ENCODE measurements around the gene DCANP1. TPM values are rescaled to one million over a fixed set of nuclear protein-coding genes. Genes with fewer than 3 reads are reported as not detected.
"Not testable (repeated sequence)": the region's sequence is repeated elsewhere in the genome, so short reads cannot be mapped to it uniquely, and the experiment has no call there.

DCANP1 gene, protein sequence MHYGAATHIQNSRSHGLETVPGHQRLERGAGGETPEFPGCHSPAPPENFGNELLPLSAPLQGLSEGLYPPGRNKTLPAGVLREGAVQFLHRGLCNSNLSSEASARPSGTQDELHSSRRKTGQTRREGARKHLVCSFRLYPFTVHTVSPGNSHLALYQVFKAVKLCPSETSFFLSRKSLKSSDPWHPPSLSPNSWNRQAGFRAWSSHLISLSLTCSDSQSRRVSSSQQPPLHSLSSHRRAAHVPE
- total RNA-seq (not detected in 2 replicates), polyA plus RNA-seq (not detected in 2 replicates)

DNA sequence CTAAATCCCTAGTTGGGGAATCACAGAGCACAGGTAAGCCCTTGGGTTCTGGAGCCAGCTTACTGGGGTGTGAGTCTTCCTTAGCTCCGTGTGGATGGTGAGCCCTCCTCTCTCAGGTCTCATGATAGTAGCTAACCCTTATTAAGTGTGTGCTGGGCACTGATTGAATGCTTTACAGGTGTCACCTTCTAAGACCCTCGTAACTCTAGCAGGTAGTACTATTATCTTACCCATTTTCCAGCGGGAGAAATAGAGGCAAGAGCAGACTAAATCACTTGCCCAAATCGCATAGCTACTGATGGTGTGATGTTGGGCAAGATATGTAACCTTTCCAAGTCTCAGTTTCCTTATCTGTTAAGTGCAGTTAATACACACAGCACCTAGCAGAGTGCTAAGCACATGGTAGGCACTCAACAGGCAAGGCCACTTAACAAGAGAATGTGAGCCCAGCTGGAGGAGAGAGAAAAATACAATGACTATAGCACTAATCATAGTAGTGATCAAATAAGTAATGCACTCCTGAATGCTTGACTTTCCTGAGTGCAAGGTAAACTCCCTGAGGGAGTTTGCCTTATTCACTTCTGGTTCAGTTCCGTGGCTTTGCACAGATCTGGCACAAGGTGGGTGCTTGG, at the start of gene DCANP1:
DCANP1 (minus strand) TSS at position 51 of the 632 bp plus-strand sequence. CDS start 240 bp downstream, outside the sequence.
- WGBS (ENCODE audit: low lambda C conversion rate, missing lambda C conversion rate), result 88% methylated on average over 5 of the region's 5 CpGs
- TF ChIP-seq, protein P1, sequence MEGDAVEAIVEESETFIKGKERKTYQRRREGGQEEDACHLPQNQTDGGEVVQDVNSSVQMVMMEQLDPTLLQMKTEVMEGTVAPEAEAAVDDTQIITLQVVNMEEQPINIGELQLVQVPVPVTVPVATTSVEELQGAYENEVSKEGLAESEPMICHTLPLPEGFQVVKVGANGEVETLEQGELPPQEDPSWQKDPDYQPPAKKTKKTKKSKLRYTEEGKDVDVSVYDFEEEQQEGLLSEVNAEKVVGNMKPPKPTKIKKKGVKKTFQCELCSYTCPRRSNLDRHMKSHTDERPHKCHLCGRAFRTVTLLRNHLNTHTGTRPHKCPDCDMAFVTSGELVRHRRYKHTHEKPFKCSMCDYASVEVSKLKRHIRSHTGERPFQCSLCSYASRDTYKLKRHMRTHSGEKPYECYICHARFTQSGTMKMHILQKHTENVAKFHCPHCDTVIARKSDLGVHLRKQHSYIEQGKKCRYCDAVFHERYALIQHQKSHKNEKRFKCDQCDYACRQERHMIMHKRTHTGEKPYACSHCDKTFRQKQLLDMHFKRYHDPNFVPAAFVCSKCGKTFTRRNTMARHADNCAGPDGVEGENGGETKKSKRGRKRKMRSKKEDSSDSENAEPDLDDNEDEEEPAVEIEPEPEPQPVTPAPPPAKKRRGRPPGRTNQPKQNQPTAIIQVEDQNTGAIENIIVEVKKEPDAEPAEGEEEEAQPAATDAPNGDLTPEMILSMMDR (IDR thresholded peaks at IDR 0.05; ENCODE audit: poor library complexity), result no peak
- TF ChIP-seq EZH2 (IDR thresholded peaks at IDR 0.05; ENCODE audit: borderline replicate concordance) (no peak), EZH2phosphoT487 (IDR thresholded peaks at IDR 0.05; ENCODE audit: low read depth, severe bottlenecking, unreplicated experiment) (no peak)
- H3K9me2 ChIP-seq (replicated peaks; ENCODE audit: insufficient read depth), result no peaks in the 10 kb centered on the region

DNA sequence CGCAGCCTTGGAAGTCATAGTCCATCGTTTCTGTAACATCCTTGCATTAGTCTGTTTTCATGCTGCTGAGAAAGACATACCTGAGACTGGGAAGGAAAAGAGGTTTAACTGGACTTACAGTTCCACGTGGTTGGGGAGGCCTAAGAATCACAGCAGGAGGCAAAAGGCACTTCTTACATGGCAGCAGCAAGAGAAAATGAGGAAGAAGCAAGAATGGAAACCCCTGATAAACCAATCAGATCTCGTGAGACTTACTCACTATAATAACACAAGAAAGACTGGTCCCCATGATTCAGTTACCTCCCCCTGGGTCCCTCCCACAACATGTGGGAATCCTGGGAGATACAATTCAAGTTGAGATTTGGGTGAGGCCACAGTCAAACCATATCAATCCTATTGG, 48.4 kb upstream of the DCANP1 start:
- H3K4me3 ChIP-seq; H4K20me1 ChIP-seq (ENCODE audit: insufficient read depth, poor library complexity, severe bottlenecking); H3K36me3 ChIP-seq (replicated peaks; ENCODE audit: insufficient read depth, low read depth); H2AFZ ChIP-seq; H3K4me2 ChIP-seq; H3K9me2 ChIP-seq (replicated peaks; ENCODE audit: insufficient read depth); DNase-seq (ENCODE audit: low spot score); H3K9me3 ChIP-seq (ENCODE audit: low read depth); H3K79me2 ChIP-seq; H3K27ac ChIP-seq: not testable (repeated sequence)
- 76% methylated on average over 4 of the region's 4 CpGs for whole genome bisulfite sequencing (ENCODE audit: low lambda C conversion rate, missing lambda C conversion rate)
- peaks cover 12% of the 10 kb centered on the region for H3K4me1 ChIP-seq (ENCODE audit: insufficient read depth)
- H3K27me3 ChIP-seq, result peaks cover 57% of the 10 kb centered on the region

More for the DNA sequence above, at the start of gene DCANP1:
- H3K4me2 ChIP-seq, result no peak within 1 kb of the TSS
- no peak within 1 kb of the TSS for H3K27ac ChIP-seq
- no peaks in the 10 kb centered on the region for H3K27me3 ChIP-seq
- H3K79me2 ChIP-seq, result no peaks in the 10 kb centered on the region
- no peak within 1 kb of the TSS for H2AFZ ChIP-seq
- DNase-seq (ENCODE audit: low spot score), result no peak
- H3K4me3 ChIP-seq, result no peak within 1 kb of the TSS
- no peaks in the 10 kb centered on the region for H3K36me3 ChIP-seq (replicated peaks; ENCODE audit: insufficient read depth, low read depth)
- peaks cover 4% of the 10 kb centered on the region for H3K4me1 ChIP-seq (ENCODE audit: insufficient read depth)
- no peaks in the 10 kb centered on the region for H3K9me3 ChIP-seq (ENCODE audit: low read depth)
- no peaks in the 10 kb centered on the region for H4K20me1 ChIP-seq (ENCODE audit: insufficient read depth, poor library complexity, severe bottlenecking)

DNA sequence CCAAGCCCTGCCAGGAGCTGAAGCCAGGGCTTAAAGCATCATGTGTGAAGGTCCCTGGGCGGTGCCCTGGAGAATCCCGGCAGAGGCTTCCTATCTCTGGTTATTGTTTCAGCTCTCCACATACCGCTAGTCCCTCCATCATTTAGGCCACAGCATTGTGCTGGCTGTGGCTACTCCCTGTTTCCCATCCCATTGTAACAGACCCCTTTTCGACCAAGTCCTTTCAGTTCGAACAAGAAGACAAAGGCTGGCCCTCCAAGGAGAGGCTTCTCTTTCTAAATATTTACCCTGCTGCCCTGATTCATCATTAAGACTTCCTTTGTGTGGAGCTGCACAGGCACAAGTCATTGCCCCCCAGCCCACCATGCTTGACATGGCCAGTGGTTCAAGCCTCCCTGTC, 47.0 kb upstream of the DCANP1 start:
- no peaks in the 10 kb centered on the region for H3K36me3 ChIP-seq (replicated peaks; ENCODE audit: insufficient read depth, low read depth)
- H3K79me2 ChIP-seq, result no peaks in the 10 kb centered on the region
- H3K9me3 ChIP-seq (ENCODE audit: low read depth), result no peaks in the 10 kb centered on the region
- H2AFZ ChIP-seq, result no peak overlapping the region
- no peak overlapping the region for H3K4me2 ChIP-seq
- 80% methylated on average over 5 of the region's 5 CpGs for WGBS (ENCODE audit: low lambda C conversion rate, missing lambda C conversion rate)
- H3K9me2 ChIP-seq (replicated peaks; ENCODE audit: insufficient read depth), result no peaks in the 10 kb centered on the region
- DNase-seq (ENCODE audit: low spot score), result no peak
- TF ChIP-seq, protein P1 (IDR thresholded peaks at IDR 0.05; ENCODE audit: poor library complexity), result no peak
- TF ChIP-seq EZH2 (IDR thresholded peaks at IDR 0.05; ENCODE audit: borderline replicate concordance), result no peak
- no peak for TF ChIP-seq EZH2phosphoT487 (IDR thresholded peaks at IDR 0.05; ENCODE audit: low read depth, severe bottlenecking, unreplicated experiment)
- peaks cover 25% of the 10 kb centered on the region for H3K4me1 ChIP-seq (ENCODE audit: insufficient read depth)
- H4K20me1 ChIP-seq (ENCODE audit: insufficient read depth, poor library complexity, severe bottlenecking), result no peaks in the 10 kb centered on the region
- H3K4me3 ChIP-seq, result no peak overlapping the region
- peaks cover 66% of the 10 kb centered on the region for H3K27me3 ChIP-seq
- no peak overlapping the region for H3K27ac ChIP-seq

DNA sequence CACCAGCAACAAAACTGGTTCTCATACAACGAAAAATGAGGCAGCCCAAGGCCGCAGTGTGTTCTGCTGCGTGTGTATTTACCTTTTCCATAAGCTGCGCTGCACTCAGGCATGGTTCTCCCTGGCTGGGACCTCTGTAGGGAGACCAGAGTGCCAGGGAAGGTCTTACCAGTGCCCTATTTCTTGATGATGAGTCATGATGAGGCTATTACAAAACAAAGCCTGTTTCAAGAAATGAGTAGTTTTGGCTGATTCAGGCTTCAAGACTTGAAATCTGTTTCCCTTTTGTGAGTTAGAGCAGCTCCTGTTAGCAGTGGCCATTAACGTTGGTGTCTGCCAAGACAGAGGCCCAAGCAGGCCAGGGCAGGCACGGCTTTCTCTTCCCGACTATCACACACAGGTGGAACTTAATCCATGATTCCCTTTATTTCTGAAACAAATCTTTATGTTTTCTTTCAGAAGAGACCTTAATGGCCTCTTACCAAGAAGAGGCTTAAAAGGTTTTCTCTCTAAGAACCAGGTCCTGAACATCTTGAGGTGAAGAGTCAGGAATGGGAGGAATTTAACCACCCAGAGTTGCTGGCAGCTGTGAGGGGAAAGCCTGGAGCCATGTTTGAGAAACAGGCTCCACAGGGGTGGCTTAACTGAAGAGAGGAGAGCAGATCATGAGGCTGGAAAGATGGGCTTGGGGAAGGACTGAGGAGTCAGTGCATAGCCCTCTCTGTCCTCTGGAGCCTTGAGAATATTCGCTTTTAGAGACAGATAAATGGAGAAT, 46.4 kb upstream of the DCANP1 start:
- Histone ChIP-seq H3K27me3 (peaks cover 72% of the 10 kb centered on the region), H3K9me3 (ENCODE audit: low read depth) (no peaks in the 10 kb centered on the region), H3K9me2 (replicated peaks; ENCODE audit: insufficient read depth) (no peaks in the 10 kb centered on the region), H3K4me3 (no peak overlapping the region), H3K36me3 (replicated peaks; ENCODE audit: insufficient read depth, low read depth) (no peaks in the 10 kb centered on the region), H4K20me1 (ENCODE audit: insufficient read depth, poor library complexity, severe bottlenecking) (no peaks in the 10 kb centered on the region), H3K4me1 (ENCODE audit: insufficient read depth) (peaks cover 29% of the 10 kb centered on the region), H3K79me2 (no peaks in the 10 kb centered on the region), H2AFZ (no peak overlapping the region), H3K27ac (no peak overlapping the region), H3K4me2 (no peak overlapping the region)
- 81% methylated on average over 8 of the region's 8 CpGs for WGBS (ENCODE audit: low lambda C conversion rate, missing lambda C conversion rate)
- no peak for TF ChIP-seq EZH2 (IDR thresholded peaks at IDR 0.05; ENCODE audit: borderline replicate concordance)
- TF ChIP-seq, protein P1 (IDR thresholded peaks at IDR 0.05; ENCODE audit: poor library complexity), result no peak
- TF ChIP-seq EZH2phosphoT487 (IDR thresholded peaks at IDR 0.05; ENCODE audit: low read depth, severe bottlenecking, unreplicated experiment), result no peak
- no peak for DNase-seq (ENCODE audit: low spot score)
